Vagina (tissue), 2 donors: ENCODE results near the gene FAR1. TPM values are rescaled to one million over a fixed set of nuclear protein-coding genes. Genes with fewer than 3 reads are reported as not detected.

Source experiments
- DNase-seq, 2 donors: peaks; one replicate each; pipeline ENCODE4 v3.0.0-alpha.2; 2017; ENCODE audit errors: extremely low spot score in 2 of 2
- H3K27ac ChIP-seq: fragments of 200-600 bp; sonication (generic); one replicate; pipeline ENCODE4 v1.5.1; 2019
- H3K27me3 ChIP-seq: fragments of 200-600 bp; sonication (generic); one replicate; pipeline ENCODE4 v1.5.1; 2019
- H3K36me3 ChIP-seq, 2 donors: fragments of 200-600 bp; sonication (generic); one replicate each; pipeline ENCODE4 v1.5.1; 2017 to 2019
- H3K4me1 ChIP-seq: fragments of 200-600 bp; sonication (generic); one replicate; pipeline ENCODE4 v1.5.1; 2019
- H3K4me3 ChIP-seq, 2 donors: fragments of 200-600 bp; sonication (generic); 1 replicate in 1 of 2; 2 replicates in 1 of 2; pipeline ENCODE4 v1.5.1; 2016 to 2019
- H3K9me3 ChIP-seq: fragments of 200-600 bp; sonication (generic); one replicate; pipeline ENCODE4 v1.5.1; 2019
- CTCF ChIP-seq, 3 experiments: fragments of 450-650 bp in 2 of 3; fragments of 200-600 bp in 1 of 3; sonication (generic) in 1 of 3; IDR thresholded peaks; one replicate each; pipeline ENCODE4 v1.5.1; 2017 to 2019; ENCODE audit warnings: antibody characterized with exemption in 3 of 3, mild to moderate bottlenecking in 2 of 3, moderate library complexity in 2 of 3
- POLR2A ChIP-seq, 2 donors: fragments of 450-650 bp; IDR thresholded peaks; one replicate each; pipeline ENCODE4 v1.6.1; 2017; ENCODE audit warnings: antibody characterized with exemption in 2 of 2, mild to moderate bottlenecking in 2 of 2, moderate library complexity in 2 of 2
- POLR2AphosphoS5 ChIP-seq, 2 donors: sonication (generic); formaldehyde crosslinking; IDR thresholded peaks; one replicate each; pipeline ENCODE4 v1.9.0; 2017; ENCODE audit warnings: antibody characterized with exemption in 2 of 2, mild to moderate bottlenecking in 2 of 2, low read depth in 1 of 2; ENCODE audit not compliant: insufficient read depth in 1 of 2
- intact Hi-C: fragments of 100-400 bp; cut with DNase I; formaldehyde crosslinking; loops from one replicate; pipeline ENCODE4 v1.15.1; 2023
- total RNA-seq: library from RNA; depleted of rRNA; stranded (reverse); fragments of >200 nt; gene quantifications from one replicate; pipeline ENCODE4 v1.2.3, GENCODE V29; 2016

Gene FAR1
- total RNA-seq, 1 donor from 2014 or later: 77.6 TPM

GRCh38 chr11:13687271-13687670 is 18.8 kb downstream of the FAR1 start:
- Histone ChIP-seq H3K4me3 (no peak overlapping the region), H3K27me3 (no peaks in the 10 kb centered on the region), H3K4me1 (peaks cover 36% of the 10 kb centered on the region), H3K27ac (no peak overlapping the region), H3K36me3 (no peaks in the 10 kb centered on the region), H3K9me3 (no peaks in the 10 kb centered on the region)
- no peak for DNase-seq
- TF ChIP-seq POLR2A (IDR thresholded peaks at IDR 0.05): no peak
- TF ChIP-seq POLR2AphosphoS5 (IDR thresholded peaks at IDR 0.05; ENCODE audit: insufficient read depth in 1 of 2, low read depth in 1 of 2): no peak
- TF ChIP-seq CTCF (IDR thresholded peaks at IDR 0.05): no peak
- intact Hi-C loops: no loop called here

- intact Hi-C loops: no loop called here
- Histone ChIP-seq H3K36me3 (no peaks in the 10 kb centered on the region), H3K4me1 (peaks cover 11% of the 10 kb centered on the region), H3K27me3 (no peaks in the 10 kb centered on the region), H3K27ac (no peak overlapping the region), H3K4me3 (no peak overlapping the region), H3K9me3 (no peaks in the 10 kb centered on the region)
- DNase-seq: no peak
- no peak for TF ChIP-seq POLR2AphosphoS5 (IDR thresholded peaks at IDR 0.05; ENCODE audit: insufficient read depth in 1 of 2, low read depth in 1 of 2)
- TF ChIP-seq CTCF (IDR thresholded peaks at IDR 0.05): no peak
Measured at GRCh38 chr11:13691286-13691899, 22.9 kb downstream of the FAR1 start.

GRCh38 chr11:13692172-13692571 is 23.7 kb downstream of the FAR1 start:
- Histone ChIP-seq H3K36me3 (no peaks in the 10 kb centered on the region), H3K4me3 (no peak overlapping the region), H3K27me3 (no peaks in the 10 kb centered on the region), H3K27ac (no peak overlapping the region), H3K4me1 (peaks cover 11% of the 10 kb centered on the region), H3K9me3 (no peaks in the 10 kb centered on the region)
- intact Hi-C loops: no loop called here
- no peak for DNase-seq
- TF ChIP-seq POLR2A (IDR thresholded peaks at IDR 0.05) (no peak), POLR2AphosphoS5 (IDR thresholded peaks at IDR 0.05; ENCODE audit: insufficient read depth in 1 of 2, low read depth in 1 of 2) (no peak), CTCF (IDR thresholded peaks at IDR 0.05) (no peak)

- intact Hi-C loops: no loop called here
- TF ChIP-seq POLR2A (IDR thresholded peaks at IDR 0.05): no peak
- peaks cover 11% of the 10 kb centered on the region for H3K4me1 ChIP-seq
Measured at GRCh38 chr11:13694115-13694514, 25.6 kb downstream of the FAR1 start.

GRCh38 chr11:13695886-13696285 is 27.4 kb downstream of the FAR1 start:
- no peak for TF ChIP-seq POLR2A (IDR thresholded peaks at IDR 0.05)
- TF ChIP-seq POLR2AphosphoS5 (IDR thresholded peaks at IDR 0.05; ENCODE audit: insufficient read depth in 1 of 2, low read depth in 1 of 2): no peak
- no peak for TF ChIP-seq CTCF (IDR thresholded peaks at IDR 0.05)
- no peak for DNase-seq
- H3K27me3 ChIP-seq: no peaks in the 10 kb centered on the region
- H3K4me3 ChIP-seq: no peak overlapping the region
- peaks cover 0 to 5% of the 10 kb centered on the region in 2 donors for H3K36me3 ChIP-seq
- peaks cover 11% of the 10 kb centered on the region for H3K4me1 ChIP-seq
- H3K27ac ChIP-seq: no peak overlapping the region
- intact Hi-C loops: no loop called here
- H3K9me3 ChIP-seq: no peaks in the 10 kb centered on the region

More at GRCh38 chr11:13694115-13694514, 25.6 kb downstream of the FAR1 start:
- Histone ChIP-seq H3K4me3 (no peak overlapping the region), H3K27ac (no peak overlapping the region), H3K9me3 (no peaks in the 10 kb centered on the region), H3K36me3 (peaks cover 0 to 5% of the 10 kb centered on the region in 2 donors), H3K27me3 (no peaks in the 10 kb centered on the region)
- no peak for DNase-seq
